ENCODE measurements around the gene NACC1. TPM values are rescaled to one million over a fixed set of nuclear protein-coding genes. Genes with fewer than 3 reads are reported as not detected.

Gene NACC1
- total and polyA plus RNA-seq, 5 donors: 27.6 to 44.2 (median 40.2) TPM

- Histone ChIP-seq H3K27me3 (ENCODE audit: control insufficient read depth, insufficient read depth) (no peaks in the 10 kb centered on the region), H3K27ac (ENCODE audit: low read length) (no peak overlapping the region), H3K9me3 (ENCODE audit: control insufficient read depth, low read length) (no peaks in the 10 kb centered on the region), H3K4me1 (ENCODE audit: control insufficient read depth, insufficient read depth, low read length) (no peaks in the 10 kb centered on the region), H3K4me3 (ENCODE audit: low read length) (peak overlapping the region; percentile 36)
- 70% methylated on average over 18 of the region's 18 CpGs for WGBS
- intact Hi-C loops (cut with DNase I): loop anchor here in 1 of 4 donors (5.0 kb wide), 1 partner anchor 61 kb away; no protein-coding TSS in a partner anchor
- no peak for ATAC-seq
- peak in 2 of 3 donors; percentile 75 to 76 for DNase-seq
These were observed 17.0 kb upstream of the NACC1 start for GRCh38 chr19:13100841-13101589.

- intact Hi-C loops (cut with DNase I): loop anchor here in 1 of 4 donors (5.0 kb wide), 1 partner anchor 60 kb away; no protein-coding TSS in a partner anchor
- H3K4me3 ChIP-seq (ENCODE audit: low read length): peak overlapping the region; percentile 36
- no peaks in the 10 kb centered on the region for H3K4me1 ChIP-seq (ENCODE audit: control insufficient read depth, insufficient read depth, low read length)
- H3K27ac ChIP-seq (ENCODE audit: low read length): peak overlapping the region; percentile 76
- 59% methylated on average over 7 of the region's 7 CpGs for WGBS
- no peaks in the 10 kb centered on the region for H3K27me3 ChIP-seq (ENCODE audit: control insufficient read depth, insufficient read depth)
- no peaks in the 10 kb centered on the region for H3K9me3 ChIP-seq (ENCODE audit: control insufficient read depth, low read length)
- no peak for DNase-seq
- ATAC-seq: no peak
These were observed 16.3 kb upstream of the NACC1 start for GRCh38 chr19:13101590-13102415.

GRCh38 chr19:13102416-13102665 is 15.7 kb upstream of the NACC1 start:
- ATAC-seq: no peak
- 3% methylated on average over 7 of the region's 7 CpGs for WGBS
- peak overlapping the region; percentile 76 for H3K27ac ChIP-seq (ENCODE audit: low read length)
- no peaks in the 10 kb centered on the region for H3K4me1 ChIP-seq (ENCODE audit: control insufficient read depth, insufficient read depth, low read length)
- intact Hi-C loops (cut with DNase I): loop anchor here in 1 of 4 donors (5.0 kb wide), 1 partner anchor 60 kb away; no protein-coding TSS in a partner anchor
- no peaks in the 10 kb centered on the region for H3K27me3 ChIP-seq (ENCODE audit: control insufficient read depth, insufficient read depth)
- no peaks in the 10 kb centered on the region for H3K9me3 ChIP-seq (ENCODE audit: control insufficient read depth, low read length)
- no peak for DNase-seq
- peak overlapping the region; percentile 36 for H3K4me3 ChIP-seq (ENCODE audit: low read length)

- 2% methylated on average over 47 of the region's 47 CpGs for WGBS
These were observed 15.1 kb upstream of the NACC1 start, which contains the start of gene LYL1 for GRCh38 chr19:13102666-13103580. Gene LYL1 (minus strand): TSS chr19:13102858. CDS start chr19:13101171, 1,687 bp downstream.

GRCh38 chr19:13103581-13104359 is 14.3 kb upstream of the NACC1 start:
- Histone ChIP-seq H3K27ac (ENCODE audit: low read length) (peak overlapping the region; percentile 61), H3K9me3 (ENCODE audit: control insufficient read depth, low read length) (no peaks in the 10 kb centered on the region), H3K4me1 (ENCODE audit: control insufficient read depth, insufficient read depth, low read length) (no peaks in the 10 kb centered on the region), H3K27me3 (ENCODE audit: control insufficient read depth, insufficient read depth) (no peaks in the 10 kb centered on the region), H3K4me3 (ENCODE audit: low read length) (no peak overlapping the region)
- 65% methylated on average over 13 of the region's 13 CpGs for WGBS
- peak in 1 of 3 donors; percentile 56 for DNase-seq
- ATAC-seq: no peak
- intact Hi-C loops (cut with DNase I): loop anchor here in 1 of 4 donors (5.0 kb wide), 1 partner anchor 59 kb away; no protein-coding TSS in a partner anchor

More at GRCh38 chr19:13102666-13103580, 15.1 kb upstream of the NACC1 start, which contains the start of gene LYL1:
- peak; percentile 93 to 98 (median 97) for DNase-seq
- Histone ChIP-seq H3K9me3 (ENCODE audit: control insufficient read depth, low read length) (no peaks in the 10 kb centered on the region), H3K4me3 (ENCODE audit: low read length) (peak within 1 kb of the TSS; percentile 36), H3K27ac (ENCODE audit: low read length) (peak within 1 kb of the TSS; percentile 76), H3K4me1 (ENCODE audit: control insufficient read depth, insufficient read depth, low read length) (no peaks in the 10 kb centered on the region), H3K27me3 (ENCODE audit: control insufficient read depth, insufficient read depth) (no peaks in the 10 kb centered on the region)
- ATAC-seq: peak; percentile 87
- intact Hi-C loops (cut with DNase I): loop anchor here in 1 of 4 donors (5.0 kb wide), 1 partner anchor 59 kb away; no protein-coding TSS in a partner anchor

- Histone ChIP-seq H3K27me3 (ENCODE audit: control insufficient read depth, insufficient read depth) (no peaks in the 10 kb centered on the region), H3K4me3 (ENCODE audit: low read length) (no peak overlapping the region), H3K4me1 (ENCODE audit: control insufficient read depth, insufficient read depth, low read length) (no peaks in the 10 kb centered on the region), H3K9me3 (ENCODE audit: control insufficient read depth, low read length) (no peaks in the 10 kb centered on the region), H3K27ac (ENCODE audit: low read length) (peak overlapping the region; percentile 32)
- DNase-seq (peak; percentile 73 to 91 (median 88)), ATAC-seq (peak; percentile 10 to 35)
- intact Hi-C loops (cut with DNase I): loop anchor here in 1 of 4 donors (5.0 kb wide), 1 partner anchor 58 kb away; no protein-coding TSS in a partner anchor
- 25% methylated on average over 33 of the region's 33 CpGs for WGBS
These were observed 13.7 kb upstream of the NACC1 start for GRCh38 chr19:13104360-13104847.

- Histone ChIP-seq H3K27me3 (ENCODE audit: control insufficient read depth, insufficient read depth) (no peaks in the 10 kb centered on the region), H3K4me1 (ENCODE audit: control insufficient read depth, insufficient read depth, low read length) (no peaks in the 10 kb centered on the region), H3K27ac (ENCODE audit: low read length) (peak overlapping the region; percentile 32), H3K4me3 (ENCODE audit: low read length) (no peak overlapping the region), H3K9me3 (ENCODE audit: control insufficient read depth, low read length) (no peaks in the 10 kb centered on the region)
- DNase-seq (peak; percentile 32 to 76 (median 67)), ATAC-seq (no peak)
- intact Hi-C loops (cut with DNase I): loop anchor here in 1 of 4 donors (5.0 kb wide), 1 partner anchor 57 kb away; no protein-coding TSS in a partner anchor
- 64% methylated on average over 29 of the region's 29 CpGs for WGBS
These were observed 13.0 kb upstream of the NACC1 start for GRCh38 chr19:13104848-13105711.

- intact Hi-C loops (cut with DNase I): no loop called here
- peak in 1 of 3 donors; percentile 44 for DNase-seq
- no peaks in the 10 kb centered on the region for H3K9me3 ChIP-seq (ENCODE audit: control insufficient read depth, low read length)
- no peaks in the 10 kb centered on the region for H3K4me1 ChIP-seq (ENCODE audit: control insufficient read depth, insufficient read depth, low read length)
- no peaks in the 10 kb centered on the region for H3K27me3 ChIP-seq (ENCODE audit: control insufficient read depth, insufficient read depth)
- peak in 1 of 2 donors; percentile 13 for ATAC-seq
- WGBS: 95% methylated on average over 30 of the region's 30 CpGs
- H3K27ac ChIP-seq (ENCODE audit: low read length): no peak overlapping the region
- H3K4me3 ChIP-seq (ENCODE audit: low read length): no peak overlapping the region
These were observed 8.5 kb upstream of the NACC1 start for GRCh38 chr19:13109361-13110098.
